ENCODE data around the gene APRT. TPM values are rescaled to one million over a fixed set of nuclear protein-coding genes. Genes with fewer than 3 reads are reported as not detected.
A peak's percentile ranks its signal among the peaks of the same experiment; 100 is the strongest.

Gene APRT
- total and polyA plus RNA-seq, 9 of the 15 experiments (the other 6 are each of a cell fraction or from before 2014, with no cell fraction given): 41.7 to 409 (median 146) TPM

DNA sequence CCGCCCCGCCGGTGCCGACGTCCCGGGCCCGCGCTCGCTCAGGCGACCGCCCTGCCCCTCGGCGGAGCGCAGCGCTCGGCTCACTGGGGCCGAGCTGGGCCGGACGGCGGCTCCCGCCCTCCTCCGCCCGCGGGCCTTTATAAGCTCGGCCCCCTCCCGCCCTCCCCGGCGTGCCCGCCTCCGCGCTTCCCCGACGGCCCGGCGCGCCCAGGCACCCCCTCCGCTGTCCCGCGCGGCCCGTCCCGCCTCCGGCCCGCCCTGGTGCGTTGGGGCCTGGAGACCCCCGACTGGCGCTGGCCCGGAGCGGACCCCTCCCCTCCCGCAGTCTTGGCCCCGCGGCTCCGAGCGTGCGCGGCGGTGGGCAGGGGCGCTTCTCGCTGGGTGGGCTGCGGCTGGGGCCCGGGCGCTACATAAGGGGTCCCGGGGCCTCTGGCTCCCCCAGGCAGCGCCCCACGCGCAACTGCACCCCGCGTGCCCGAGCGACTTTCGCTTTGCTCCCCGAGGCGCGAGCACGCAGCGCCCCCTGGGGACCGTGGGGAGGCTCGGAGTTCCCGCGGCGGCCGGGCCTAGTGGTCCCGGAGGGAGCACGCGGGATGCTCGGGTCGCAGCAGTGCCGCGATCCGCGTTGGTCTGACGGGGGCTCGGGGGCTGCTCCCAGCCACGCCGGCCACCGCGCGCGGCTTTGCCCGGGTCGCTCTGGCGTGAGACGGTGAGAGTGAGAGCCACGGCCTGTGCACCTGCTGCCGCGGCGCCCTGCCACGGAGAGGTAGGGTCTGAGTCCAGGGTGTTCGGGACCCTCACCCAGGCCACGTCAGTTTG, 26.4 kb downstream of the APRT start, which contains the start of gene PIEZO1 (continued):
- TF ChIP-seq ZBTB40 (IDR thresholded peaks at IDR 0.05) (peak; percentile 34), ZBTB40 (CRISPR knock-in tag; IDR thresholded peaks at IDR 0.05) (no peak), MBD1 (CRISPR knock-in tag; IDR thresholded peaks at IDR 0.05) (peak; percentile 56; the same call in 1 of the 2 replicates), RAD21 (CRISPR knock-in tag; conservative IDR thresholded peaks at IDR 0.05 in 1 of 2, IDR thresholded peaks at IDR 0.05 in 1 of 2) (peak; percentile 98)
- TF ChIP-seq, protein P1, sequence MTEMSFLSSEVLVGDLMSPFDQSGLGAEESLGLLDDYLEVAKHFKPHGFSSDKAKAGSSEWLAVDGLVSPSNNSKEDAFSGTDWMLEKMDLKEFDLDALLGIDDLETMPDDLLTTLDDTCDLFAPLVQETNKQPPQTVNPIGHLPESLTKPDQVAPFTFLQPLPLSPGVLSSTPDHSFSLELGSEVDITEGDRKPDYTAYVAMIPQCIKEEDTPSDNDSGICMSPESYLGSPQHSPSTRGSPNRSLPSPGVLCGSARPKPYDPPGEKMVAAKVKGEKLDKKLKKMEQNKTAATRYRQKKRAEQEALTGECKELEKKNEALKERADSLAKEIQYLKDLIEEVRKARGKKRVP (CRISPR knock-in tag; IDR thresholded peaks at IDR 0.05): peak; percentile 56; the same call in 1 of the 2 replicates
- TF ChIP-seq, protein P2, sequence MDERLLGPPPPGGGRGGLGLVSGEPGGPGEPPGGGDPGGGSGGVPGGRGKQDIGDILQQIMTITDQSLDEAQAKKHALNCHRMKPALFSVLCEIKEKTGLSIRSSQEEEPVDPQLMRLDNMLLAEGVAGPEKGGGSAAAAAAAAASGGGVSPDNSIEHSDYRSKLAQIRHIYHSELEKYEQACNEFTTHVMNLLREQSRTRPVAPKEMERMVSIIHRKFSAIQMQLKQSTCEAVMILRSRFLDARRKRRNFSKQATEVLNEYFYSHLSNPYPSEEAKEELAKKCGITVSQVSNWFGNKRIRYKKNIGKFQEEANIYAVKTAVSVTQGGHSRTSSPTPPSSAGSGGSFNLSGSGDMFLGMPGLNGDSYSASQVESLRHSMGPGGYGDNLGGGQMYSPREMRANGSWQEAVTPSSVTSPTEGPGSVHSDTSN (CRISPR knock-in tag; IDR thresholded peaks at IDR 0.05; ENCODE audit: low read depth): no peak
- TF ChIP-seq, protein P2 (tag; conservative IDR thresholded peaks at IDR 0.05; ENCODE audit: low read depth): no peak
